SU-DHL-6 (cell line): Measurements from ENCODE around the gene CACNA1C.

ENCODE experiments used
- H2AFZ ChIP-seq: fragments of 200-600 bp; sonication (generic); 2 replicates; pipeline ENCODE4 v1.6.1; 2014; ENCODE audit warnings: low read depth, mild to moderate bottlenecking, moderate library complexity, mixed read lengths, antibody characterized with exemption, low read length; ENCODE audit not compliant: severe bottlenecking
- H3F3A ChIP-seq: fragments of 200-600 bp; shearing (Covaris generic); 2 replicates; pipeline ENCODE4 v1.6.0; 2016; ENCODE audit warnings: antibody characterized with exemption, mild to moderate bottlenecking; ENCODE audit not compliant: insufficient read depth
- H3K27ac ChIP-seq: fragments of 200-600 bp; sonication (generic); 2 replicates; pipeline ENCODE4 v1.5.1; 2016; ENCODE audit warnings: low read depth, mild to moderate bottlenecking, low read length, moderate library complexity, mixed read lengths
- H3K27me3 ChIP-seq: fragments of 200-600 bp; sonication (generic), shearing (Covaris generic); 2 replicates; pipeline ENCODE4 v1.6.0; 2014; ENCODE audit warnings: mild to moderate bottlenecking, low read length
- H3K36me3 ChIP-seq: fragments of 200-600 bp; sonication (generic); 2 replicates; pipeline ENCODE4 v1.6.1; 2014; ENCODE audit warnings: mild to moderate bottlenecking, low read length, mixed read lengths
- H3K4me2 ChIP-seq: fragments of 300-600, 200-600 bp; shearing (Covaris generic), sonication (generic); 2 replicates; pipeline ENCODE4 v1.6.0; 2014; ENCODE audit warnings: low read length, low read depth, mild to moderate bottlenecking; ENCODE audit not compliant: poor library complexity, severe bottlenecking
- H3K4me3 ChIP-seq: fragments of 200-600 bp; sonication (generic); 2 replicates; pipeline ENCODE4 v1.5.1; 2014; ENCODE audit warnings: antibody characterized with exemption, low read length, mild to moderate bottlenecking, mixed read lengths; ENCODE audit not compliant: insufficient read depth, poor library complexity, severe bottlenecking
- H3K79me2 ChIP-seq: fragments of 200-600 bp; sonication (generic); 2 replicates; pipeline ENCODE4 v1.6.1; 2014; ENCODE audit warnings: mild to moderate bottlenecking, low read length, moderate library complexity; ENCODE audit not compliant: insufficient read depth
- H3K9ac ChIP-seq: fragments of 200-600 bp; sonication (generic); 2 replicates; pipeline ENCODE4 v1.7.0; 2014; ENCODE audit warnings: mild to moderate bottlenecking, low read length
- H3K9me2 ChIP-seq: fragments of 200-600 bp; sonication (generic); replicated peaks from 2 replicates; pipeline ENCODE4 v1.6.1; 2014; ENCODE audit warnings: low read length; ENCODE audit not compliant: insufficient read depth
- H3K9me3 ChIP-seq: fragments of 200-600 bp; sonication (generic); 2 replicates; pipeline ENCODE4 v1.6.1; 2014; ENCODE audit warnings: low read length, mixed read lengths; ENCODE audit not compliant: insufficient read depth
- H4K20me1 ChIP-seq: fragments of 200-600 bp; sonication (generic); 2 replicates; pipeline ENCODE4 v1.6.1; 2014; ENCODE audit warnings: low read depth, mild to moderate bottlenecking, antibody characterized with exemption, low read length, moderate library complexity, mixed read lengths
- EZH2phosphoT487 ChIP-seq: fragments of 200-600 bp; sonication (generic), shearing (Covaris generic); conservative IDR thresholded peaks from 2 replicates; pipeline ENCODE4 v1.6.1; 2018; ENCODE audit warnings: mild to moderate bottlenecking, antibody characterized with exemption, low read length, moderate library complexity, mixed read lengths
- TF ChIP-seq, protein P1 (sequence below): fragments of 200-600 bp; sonication (generic); IDR thresholded peaks from one replicate; pipeline ENCODE4 v1.5.1; 2017; ENCODE audit warnings: antibody characterized with exemption, mild to moderate bottlenecking, low read length, moderate library complexity; ENCODE audit not compliant: insufficient read depth, poor library complexity, severe bottlenecking

CACNA1C gene

DNA sequence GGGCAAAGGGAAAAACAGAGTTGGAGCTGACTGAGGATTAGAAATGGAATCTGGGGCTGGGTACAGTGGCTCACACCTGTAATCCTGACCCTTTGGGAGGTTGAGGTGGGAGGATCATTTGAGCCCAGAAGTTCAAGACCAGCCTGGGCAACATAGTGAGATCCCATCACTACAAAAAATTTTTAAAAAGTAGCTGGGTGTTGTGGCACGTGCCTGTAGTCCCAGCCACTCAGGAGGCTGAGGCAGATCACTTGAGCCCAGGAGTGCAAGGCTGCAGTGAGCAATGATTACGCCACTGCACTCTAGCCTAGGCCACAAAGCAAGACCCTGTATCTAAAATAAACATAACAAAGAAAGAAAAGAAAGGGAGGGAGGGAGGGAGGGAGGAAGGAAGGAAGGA lies 33.7 kb upstream of the CACNA1C start:
- no peak overlapping the region for H3K4me3 ChIP-seq
- TF ChIP-seq, protein P1, sequence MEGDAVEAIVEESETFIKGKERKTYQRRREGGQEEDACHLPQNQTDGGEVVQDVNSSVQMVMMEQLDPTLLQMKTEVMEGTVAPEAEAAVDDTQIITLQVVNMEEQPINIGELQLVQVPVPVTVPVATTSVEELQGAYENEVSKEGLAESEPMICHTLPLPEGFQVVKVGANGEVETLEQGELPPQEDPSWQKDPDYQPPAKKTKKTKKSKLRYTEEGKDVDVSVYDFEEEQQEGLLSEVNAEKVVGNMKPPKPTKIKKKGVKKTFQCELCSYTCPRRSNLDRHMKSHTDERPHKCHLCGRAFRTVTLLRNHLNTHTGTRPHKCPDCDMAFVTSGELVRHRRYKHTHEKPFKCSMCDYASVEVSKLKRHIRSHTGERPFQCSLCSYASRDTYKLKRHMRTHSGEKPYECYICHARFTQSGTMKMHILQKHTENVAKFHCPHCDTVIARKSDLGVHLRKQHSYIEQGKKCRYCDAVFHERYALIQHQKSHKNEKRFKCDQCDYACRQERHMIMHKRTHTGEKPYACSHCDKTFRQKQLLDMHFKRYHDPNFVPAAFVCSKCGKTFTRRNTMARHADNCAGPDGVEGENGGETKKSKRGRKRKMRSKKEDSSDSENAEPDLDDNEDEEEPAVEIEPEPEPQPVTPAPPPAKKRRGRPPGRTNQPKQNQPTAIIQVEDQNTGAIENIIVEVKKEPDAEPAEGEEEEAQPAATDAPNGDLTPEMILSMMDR = no peak
- TF ChIP-seq EZH2phosphoT487 = no peak
- no peaks in the 10 kb centered on the region for H3K79me2 ChIP-seq
- no peaks in the 10 kb centered on the region for H3F3A ChIP-seq
- H4K20me1 ChIP-seq = no peaks in the 10 kb centered on the region
- H3K9me2 ChIP-seq = no peaks in the 10 kb centered on the region
- H3K27me3 ChIP-seq = no peaks in the 10 kb centered on the region
- H3K4me2 ChIP-seq = no peak overlapping the region
- H3K36me3 ChIP-seq = no peaks in the 10 kb centered on the region
- H3K27ac ChIP-seq = no peak overlapping the region
- H3K9me3 ChIP-seq = no peaks in the 10 kb centered on the region
- H2AFZ ChIP-seq = no peak overlapping the region
- no peak overlapping the region for H3K9ac ChIP-seq

DNA sequence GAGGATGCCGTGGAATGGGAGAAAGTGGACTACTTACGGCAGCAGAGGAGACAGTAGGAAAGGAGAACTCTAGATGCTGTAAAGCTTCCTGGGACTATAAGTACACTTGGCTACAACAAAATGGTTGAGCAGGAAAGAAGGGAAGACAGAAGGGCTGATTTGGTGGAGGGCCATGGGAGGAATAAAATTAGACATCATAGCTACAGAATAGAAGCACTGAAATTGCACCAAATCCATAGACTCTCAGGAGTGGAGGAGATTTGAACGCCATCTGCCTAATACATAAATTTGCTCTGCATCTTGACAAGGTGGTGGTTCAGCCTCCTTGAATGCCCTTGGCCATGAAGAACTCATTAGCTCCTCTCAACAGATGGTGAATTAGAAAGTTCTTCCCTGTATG lies 32.3 kb upstream of the CACNA1C start:
- H3K79me2 ChIP-seq = no peaks in the 10 kb centered on the region

DNA sequence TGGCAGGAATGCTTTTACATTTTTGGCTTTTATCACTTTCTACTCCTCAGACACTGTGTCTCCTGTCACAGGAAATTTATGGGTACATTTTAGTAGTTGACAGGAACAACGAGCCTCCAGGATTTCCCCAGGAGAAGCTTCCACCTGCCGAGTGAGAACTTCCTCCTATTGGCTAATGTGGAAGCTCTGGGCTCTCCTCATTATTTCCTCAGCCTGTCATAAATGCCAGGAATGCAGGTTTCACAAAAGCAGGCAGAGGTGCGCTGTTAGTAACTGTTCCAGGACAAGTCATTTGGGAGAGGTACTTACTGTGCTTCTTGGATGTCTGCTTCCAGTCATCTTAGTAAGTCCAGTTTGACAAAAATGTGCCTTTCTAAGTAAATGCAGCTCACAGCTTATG lies 29.4 kb upstream of the CACNA1C start:
- H3K36me3 ChIP-seq = no peaks in the 10 kb centered on the region
- no peaks in the 10 kb centered on the region for H4K20me1 ChIP-seq
- H2AFZ ChIP-seq = no peak overlapping the region
- no peak overlapping the region for H3K4me3 ChIP-seq
- H3K4me2 ChIP-seq = no peak overlapping the region
- no peaks in the 10 kb centered on the region for H3K9me2 ChIP-seq
- TF ChIP-seq EZH2phosphoT487 = no peak
- TF ChIP-seq, protein P1 = no peak
- H3K79me2 ChIP-seq = no peaks in the 10 kb centered on the region
- H3K27me3 ChIP-seq = no peaks in the 10 kb centered on the region
- no peak overlapping the region for H3K9ac ChIP-seq
- H3K27ac ChIP-seq = no peak overlapping the region
- no peaks in the 10 kb centered on the region for H3K9me3 ChIP-seq
- no peaks in the 10 kb centered on the region for H3F3A ChIP-seq

More for the DNA sequence above, 32.3 kb upstream of the CACNA1C start:
- Histone ChIP-seq H3K27me3 (no peaks in the 10 kb centered on the region), H3K9ac (no peak overlapping the region), H3K4me2 (no peak overlapping the region), H3K9me3 (no peaks in the 10 kb centered on the region), H3F3A (no peaks in the 10 kb centered on the region), H3K9me2 (no peaks in the 10 kb centered on the region), H4K20me1 (no peaks in the 10 kb centered on the region), H2AFZ (no peak overlapping the region), H3K36me3 (no peaks in the 10 kb centered on the region), H3K4me3 (no peak overlapping the region), H3K27ac (no peak overlapping the region)
- no peak for TF ChIP-seq EZH2phosphoT487
- TF ChIP-seq, protein P1 = no peak
